ENCODE data around the gene ITPK1.

DNA sequence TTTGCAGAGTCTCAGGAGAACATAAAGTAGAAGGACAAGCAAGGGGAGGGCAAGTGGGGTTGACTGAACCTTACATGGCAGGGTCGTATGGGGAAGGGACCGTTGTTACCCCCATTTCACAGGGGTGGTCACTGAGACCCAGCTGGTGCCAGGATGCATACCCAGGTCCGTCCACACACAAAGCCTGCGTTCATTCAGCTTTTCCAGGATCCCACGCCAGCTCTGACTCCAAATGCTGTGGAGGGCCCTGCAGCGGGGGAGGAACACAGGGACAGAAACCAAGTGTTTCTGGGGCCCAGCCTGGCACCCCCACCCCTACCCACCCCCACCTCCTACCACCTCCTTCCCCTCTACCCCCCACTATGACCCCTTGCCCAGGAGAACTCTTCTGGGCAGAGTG is 209.3 kb downstream of the ITPK1 start:
- no peak for TF ChIP-seq EZH2 (IDR thresholded peaks at IDR 0.05)
- TF ChIP-seq POLR2AphosphoS5 (IDR thresholded peaks at IDR 0.05; ENCODE audit: borderline replicate concordance, low read depth, low read length): no peak

Data from SK-N-MC (cell line).